ENCODE results near the gene RNASE12.

- TF ChIP-seq CTCF (IDR thresholded peaks at IDR 0.05) (no peak), POLR2A (IDR thresholded peaks at IDR 0.05) (no peak)
Observed at GRCh38 chr14:20614038-20614840, 23.1 kb upstream of the RNASE12 start.

All from vagina (tissue), 2 donors.